Skin epidermis (tissue), 12 donors: ENCODE data around the gene COL1A1.

Experiments used
- H3K27ac ChIP-seq, 21 experiments: fragments of 200-600 bp; sonication (generic) in 11 of 21; one replicate each; pipeline ENCODE4 v1.5.0; 2020; ENCODE audit warnings: mild to moderate bottlenecking in 3 of 21, inconsistent platforms in 2 of 21, moderate library complexity in 2 of 21
- H3K4me3 ChIP-seq, 7 experiments: fragments of 200-600 bp; sonication (generic) in 2 of 7; one replicate each; pipeline ENCODE4 v1.5.0; 2020; ENCODE audit warnings: inconsistent platforms in 2 of 7, mild to moderate bottlenecking in 2 of 7, moderate library complexity in 1 of 7

The COL1A1 gene

GRCh38 chr17:50149417-50150353 lies 51.7 kb downstream of the COL1A1 start:
- Histone ChIP-seq H3K4me3 (peak overlapping the region; percentile 68 to 92 (median 85)), H3K27ac (peak overlapping the region; percentile 56 to 99 (median 93))

- Histone ChIP-seq H3K27ac (peak overlapping the region; percentile 56 to 99 (median 93)), H3K4me3 (peak overlapping the region; percentile 68 to 92 (median 85))
These were observed 52.4 kb downstream of the COL1A1 start for GRCh38 chr17:50149091-50149416.

- H3K27ac ChIP-seq = peak overlapping the region; percentile 56 to 99 (median 93)
- peak overlapping the region; percentile 68 to 92 (median 85) for H3K4me3 ChIP-seq
These were observed 53.0 kb downstream of the COL1A1 start for GRCh38 chr17:50148226-50149090.

GRCh38 chr17:50147841-50148225 lies 53.6 kb downstream of the COL1A1 start:
- Histone ChIP-seq H3K4me3 (peak overlapping the region; percentile 68 to 92 (median 85)), H3K27ac (peak overlapping the region in 20 of 21 experiments; percentile 65 to 99 (median 94))

- Histone ChIP-seq H3K4me3 (peak overlapping the region; percentile 68 to 92 (median 85)), H3K27ac (peak overlapping the region; percentile 14 to 99 (median 93))
These were observed 54.3 kb downstream of the COL1A1 start for GRCh38 chr17:50146927-50147665.

- H3K4me3 ChIP-seq = peak overlapping the region; percentile 68 to 92 (median 85)
- peak overlapping the region in 16 of 21 experiments; percentile 1 to 99 (median 92) for H3K27ac ChIP-seq
These were observed 55.1 kb downstream of the COL1A1 start for GRCh38 chr17:50146230-50146926.

GRCh38 chr17:50145532-50146229 lies 55.8 kb downstream of the COL1A1 start:
- Histone ChIP-seq H3K4me3 (peak overlapping the region in 2 of 7 experiments; percentile 3 to 92), H3K27ac (peak overlapping the region in 11 of 21 experiments; percentile 1 to 99 (median 89))

- H3K4me3 ChIP-seq = no peak overlapping the region
- H3K27ac ChIP-seq = peak overlapping the region in 10 of 21 experiments; percentile 2 to 94 (median 76)
These were observed 56.4 kb downstream of the COL1A1 start for GRCh38 chr17:50144845-50145531.

- Histone ChIP-seq H3K27ac (peak overlapping the region in 3 of 21 experiments; percentile 2 to 24 (median 23)), H3K4me3 (no peak overlapping the region)
These were observed 57.1 kb downstream of the COL1A1 start for GRCh38 chr17:50144355-50144754.

- H3K27ac ChIP-seq = peak overlapping the region in 1 of 21 experiments; percentile 23
- H3K4me3 ChIP-seq = no peak overlapping the region
These were observed 57.8 kb downstream of the COL1A1 start for GRCh38 chr17:50143461-50144176.

GRCh38 chr17:50141745-50142110 lies 59.7 kb downstream of the COL1A1 start:
- Histone ChIP-seq H3K27ac (peak overlapping the region in 5 of 21 experiments; percentile 27 to 64 (median 58)), H3K4me3 (no peak overlapping the region)

GRCh38 chr17:50141026-50141744 lies 60.2 kb downstream of the COL1A1 start:
- peak overlapping the region in 14 of 21 experiments; percentile 1 to 64 (median 34) for H3K27ac ChIP-seq
- no peak overlapping the region for H3K4me3 ChIP-seq

- no peak overlapping the region for H3K4me3 ChIP-seq
These were observed 61.2 kb downstream of the COL1A1 start for GRCh38 chr17:50139950-50140885.

GRCh38 chr17:50139185-50139783 lies 62.1 kb downstream of the COL1A1 start:
- H3K4me3 ChIP-seq = no peak overlapping the region
- peak overlapping the region in 3 of 21 experiments; percentile 14 to 64 (median 30) for H3K27ac ChIP-seq

More at GRCh38 chr17:50139950-50140885, 61.2 kb downstream of the COL1A1 start:
- peak overlapping the region in 14 of 21 experiments; percentile 1 to 64 (median 28) for H3K27ac ChIP-seq

- H3K4me3 ChIP-seq = no peak overlapping the region
- no peak overlapping the region for H3K27ac ChIP-seq
These were observed 64.4 kb downstream of the COL1A1 start for GRCh38 chr17:50137042-50137441.
